Activated naive CD8-positive, alpha-beta T cell treated with anti-CD3 and anti-CD28 coated beads, Interleukin-2, amount 50 U/mL, for 24 hours (primary cell): ENCODE results near the gene TPSG1.
A peak's percentile ranks its signal among the peaks of the same experiment; 100 is the strongest.
"Not testable (repeated sequence)": the region's sequence is repeated elsewhere in the genome, so short reads cannot be mapped to it uniquely, and the experiment has no call there.

Source experiments
- ATAC-seq: fragments of 150-1000 bp; cut with Tn5 transposase; one replicate; pipeline ENCODE4 v1.10.0; 2021
- DNase-seq: peaks from one replicate; pipeline ENCODE4 v3.0.0; 2021
- H3K27ac Mint-ChIP-seq: one replicate; pipeline ENCODE4 v1.8.0; 2021; ENCODE audit warnings: mild to moderate bottlenecking, mixed read lengths
- H3K27me3 Mint-ChIP-seq: one replicate; pipeline ENCODE4 v1.8.0; 2021; ENCODE audit warnings: mixed read lengths
- H3K36me3 Mint-ChIP-seq: one replicate; pipeline ENCODE4 v1.8.0; 2021; ENCODE audit warnings: low read depth, mixed read lengths
- H3K4me1 Mint-ChIP-seq: one replicate; pipeline ENCODE4 v1.8.0; 2021; ENCODE audit warnings: mixed read lengths
- H3K4me3 Mint-ChIP-seq: one replicate; pipeline ENCODE4 v1.8.0; 2021; ENCODE audit warnings: mild to moderate bottlenecking, moderate library complexity, mixed read lengths
- H3K9me3 Mint-ChIP-seq: one replicate; pipeline ENCODE4 v1.8.0; 2021; ENCODE audit warnings: mixed read lengths

TPSG1 gene

DNA sequence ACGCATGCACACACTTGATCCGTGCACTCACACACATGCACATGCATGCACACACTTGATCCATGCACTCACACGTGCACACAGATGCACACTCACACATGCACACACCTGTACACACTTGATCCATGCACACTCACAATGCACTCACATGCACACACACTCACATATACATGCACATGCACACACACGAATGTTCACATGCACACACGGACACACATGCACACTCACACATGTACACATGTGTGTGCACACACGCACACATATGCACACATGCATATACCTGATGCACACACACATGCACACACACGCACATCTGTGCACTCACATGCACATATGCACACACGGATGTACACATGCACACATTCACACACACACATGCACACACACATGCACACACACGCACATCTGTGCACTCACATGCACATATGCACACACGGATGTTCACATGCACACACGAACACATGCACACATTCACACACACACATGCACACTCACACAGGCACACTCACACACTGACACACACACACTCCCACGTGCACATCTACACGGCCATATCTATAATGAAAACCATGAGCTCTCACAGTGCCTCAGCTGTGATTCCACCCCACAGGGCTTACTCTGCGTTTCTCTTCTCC is 23.0 kb upstream of the TPSG1 start:
- not testable (repeated sequence) for H3K27me3 Mint-ChIP-seq, DNase-seq, H3K9me3 Mint-ChIP-seq, H3K27ac Mint-ChIP-seq, H3K36me3 Mint-ChIP-seq, ATAC-seq, H3K4me3 Mint-ChIP-seq, H3K4me1 Mint-ChIP-seq

DNA sequence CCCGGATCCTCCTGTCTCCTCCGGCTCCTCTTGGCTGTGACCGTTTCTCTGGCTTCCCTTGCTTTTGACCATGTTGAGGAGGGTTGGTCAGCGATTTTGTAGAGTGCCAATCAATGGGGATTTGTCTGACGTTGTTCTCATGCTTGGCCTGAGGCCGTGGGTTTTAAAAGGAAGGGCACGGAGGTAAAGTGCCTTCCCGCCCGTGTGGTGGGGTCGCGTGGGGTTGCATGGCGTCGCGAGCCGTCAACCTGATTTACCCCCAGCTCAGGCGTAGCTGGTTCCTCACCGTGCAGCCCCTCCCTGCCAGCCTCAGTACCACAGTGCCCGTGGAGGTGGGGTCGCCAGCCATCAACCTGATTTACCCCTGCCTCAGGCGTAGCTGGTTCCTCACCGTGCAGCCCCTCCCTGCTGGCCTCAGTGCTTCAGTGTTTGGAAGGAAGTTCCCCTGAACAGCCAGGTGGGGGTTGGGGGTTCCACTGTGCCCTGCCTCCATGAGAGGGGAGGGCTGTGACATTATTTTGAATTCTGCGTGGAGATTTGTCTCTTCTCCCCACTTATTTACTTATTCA is 20.5 kb upstream of the TPSG1 start:
- no peak for ATAC-seq
- no peak overlapping the region for H3K27ac Mint-ChIP-seq

DNA sequence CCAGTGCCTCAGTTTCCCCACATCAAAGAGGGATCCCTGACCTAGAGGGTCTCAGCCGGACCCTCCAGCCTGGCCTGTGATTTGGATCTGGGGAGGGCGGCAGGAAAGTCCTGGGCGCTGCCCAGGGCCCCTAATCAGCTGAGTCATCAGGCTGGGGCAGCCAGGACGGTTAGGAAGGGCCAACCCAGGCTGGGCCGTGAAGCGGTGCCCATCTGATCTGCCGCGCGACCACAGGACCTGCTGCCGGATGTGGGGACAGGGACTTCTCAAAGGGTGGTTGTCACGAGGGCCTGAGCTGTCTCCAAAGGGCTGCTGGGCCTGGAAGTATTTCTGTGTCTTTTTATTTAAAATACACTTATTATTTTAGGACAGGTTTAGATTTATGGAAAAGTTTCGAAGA is 19.8 kb upstream of the TPSG1 start:
- Mint-ChIP-seq H3K4me3 (no peak overlapping the region), H3K4me1 (peaks cover 3% of the 10 kb centered on the region), H3K9me3 (no peaks in the 10 kb centered on the region), H3K36me3 (no peaks in the 10 kb centered on the region), H3K27ac (no peak overlapping the region), H3K27me3 (peaks cover 9% of the 10 kb centered on the region)
- DNase-seq: no peak
- ATAC-seq: no peak

More for the DNA sequence above, 20.5 kb upstream of the TPSG1 start:
- H3K27me3 Mint-ChIP-seq: peaks cover 9% of the 10 kb centered on the region
- H3K4me1 Mint-ChIP-seq: peaks cover 3% of the 10 kb centered on the region
- no peaks in the 10 kb centered on the region for H3K36me3 Mint-ChIP-seq
- no peak for DNase-seq
- H3K4me3 Mint-ChIP-seq: no peak overlapping the region
- no peaks in the 10 kb centered on the region for H3K9me3 Mint-ChIP-seq

DNA sequence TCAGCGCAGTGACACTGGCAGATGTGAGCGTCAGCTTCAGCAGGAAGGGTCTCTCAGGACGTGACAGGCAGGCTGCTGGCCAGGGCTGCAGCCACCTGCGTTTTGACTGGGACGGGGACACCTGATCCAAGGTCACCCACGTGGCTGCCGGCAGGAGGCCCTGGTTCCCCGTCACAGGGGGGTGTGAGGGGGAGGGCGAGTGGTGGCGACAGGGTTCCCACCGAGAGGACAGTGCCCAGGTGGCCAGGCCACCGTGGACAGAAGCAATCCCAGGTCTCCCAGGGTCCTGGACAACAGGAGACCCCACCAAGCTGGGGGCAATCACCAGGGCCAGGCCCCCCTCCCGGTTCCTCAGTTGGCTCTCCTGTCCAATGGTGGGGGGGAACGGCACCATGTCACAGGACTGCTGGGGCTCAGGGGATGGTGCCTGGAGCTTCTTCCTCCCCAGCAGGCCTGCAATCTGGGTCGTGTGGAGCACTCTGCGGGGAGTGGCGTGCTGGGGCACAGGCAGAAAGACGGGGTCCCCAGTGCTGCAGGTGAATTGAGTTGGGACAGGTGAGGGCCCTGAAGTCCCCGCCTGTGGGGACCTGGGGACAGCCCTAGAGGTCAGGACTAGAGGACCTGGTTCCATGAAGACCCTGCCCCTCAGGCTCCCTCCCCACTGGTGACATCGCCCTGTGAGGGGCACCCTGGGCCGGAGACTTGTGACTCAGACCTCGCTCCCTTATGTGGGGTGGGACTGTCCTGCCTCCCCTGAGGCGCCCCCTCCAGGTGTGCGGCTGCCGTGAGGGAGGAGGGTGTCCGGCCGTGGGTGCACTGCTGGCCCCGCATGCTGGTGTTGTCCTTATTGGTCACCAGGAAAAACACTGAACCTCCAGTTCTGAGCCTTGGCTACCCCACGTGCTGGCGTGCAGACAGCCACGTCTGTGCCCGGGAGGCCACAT is 19.1 kb upstream of the TPSG1 start:
- not testable (repeated sequence) for H3K27me3 Mint-ChIP-seq, H3K4me3 Mint-ChIP-seq, H3K9me3 Mint-ChIP-seq, H3K36me3 Mint-ChIP-seq, DNase-seq, H3K4me1 Mint-ChIP-seq, H3K27ac Mint-ChIP-seq
- ATAC-seq: peak; percentile 15

DNA sequence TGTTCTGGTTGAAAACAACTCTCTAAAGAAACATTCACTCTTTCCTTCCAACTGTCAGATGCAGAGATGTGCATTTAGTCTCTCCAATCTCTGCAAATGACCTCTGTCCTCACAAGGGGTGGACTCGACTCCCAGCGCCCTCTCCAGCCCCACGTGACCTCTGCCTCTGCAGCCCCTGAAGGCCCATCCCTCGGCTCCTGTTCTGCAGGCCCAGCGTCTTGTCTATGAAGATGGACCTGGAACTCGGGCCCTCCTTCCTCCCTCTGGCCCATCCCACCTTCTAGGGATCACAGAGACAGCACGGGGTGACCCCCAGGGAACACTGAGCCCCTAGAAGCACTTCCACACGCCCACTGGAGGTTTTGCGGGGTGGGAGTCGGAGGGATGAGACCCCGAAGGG is 18.3 kb upstream of the TPSG1 start:
- ATAC-seq, DNase-seq, H3K4me3 Mint-ChIP-seq, H3K36me3 Mint-ChIP-seq, H3K27me3 Mint-ChIP-seq, H3K27ac Mint-ChIP-seq, H3K4me1 Mint-ChIP-seq, H3K9me3 Mint-ChIP-seq: not testable (repeated sequence)

DNA sequence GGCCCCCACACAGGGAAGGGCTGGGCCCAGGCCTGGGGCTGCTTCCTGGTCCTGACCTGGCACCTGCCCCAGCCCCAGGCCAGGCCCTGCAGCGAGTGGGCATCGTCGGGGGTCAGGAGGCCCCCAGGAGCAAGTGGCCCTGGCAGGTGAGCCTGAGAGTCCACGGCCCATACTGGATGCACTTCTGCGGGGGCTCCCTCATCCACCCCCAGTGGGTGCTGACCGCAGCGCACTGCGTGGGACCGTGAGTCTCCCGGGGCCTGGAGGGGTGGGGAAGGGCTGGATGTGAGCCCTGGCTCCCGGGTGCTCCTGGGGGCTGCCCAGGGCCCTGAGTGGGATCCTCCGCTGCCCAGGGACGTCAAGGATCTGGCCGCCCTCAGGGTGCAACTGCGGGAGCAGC is 16.0 kb upstream of the TPSG1 start:
- not testable (repeated sequence) for H3K4me1 Mint-ChIP-seq, H3K27ac Mint-ChIP-seq, H3K9me3 Mint-ChIP-seq, DNase-seq, H3K4me3 Mint-ChIP-seq, H3K27me3 Mint-ChIP-seq, H3K36me3 Mint-ChIP-seq, ATAC-seq

DNA sequence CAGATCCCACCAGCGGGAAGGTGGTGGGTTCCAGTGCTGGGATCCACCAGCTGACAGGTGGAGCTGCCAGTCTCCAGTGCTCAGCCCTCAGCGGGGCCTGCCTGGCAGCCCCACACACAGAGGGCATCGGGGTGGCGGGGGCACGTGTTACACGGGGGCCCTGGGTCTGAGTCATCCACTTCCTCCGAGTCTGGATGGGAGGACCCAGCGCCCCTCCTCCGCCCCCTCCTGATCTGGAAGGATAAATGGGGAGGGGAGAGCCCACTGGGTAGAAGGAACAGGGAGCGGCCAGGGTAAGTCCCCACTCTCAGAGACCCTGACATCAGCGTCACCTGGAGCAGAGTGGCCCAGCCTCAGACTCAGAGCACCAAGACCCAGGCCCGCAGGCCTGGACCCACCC is 15.4 kb upstream of the TPSG1 start, which contains the start of gene TPSAB1:
Gene TPSAB1 (plus strand): TSS at position 270 of the 400 bp plus-strand sequence. CDS start 234 bp downstream, outside the sequence.
- not testable (repeated sequence) for H3K27ac Mint-ChIP-seq, H3K27me3 Mint-ChIP-seq

DNA sequence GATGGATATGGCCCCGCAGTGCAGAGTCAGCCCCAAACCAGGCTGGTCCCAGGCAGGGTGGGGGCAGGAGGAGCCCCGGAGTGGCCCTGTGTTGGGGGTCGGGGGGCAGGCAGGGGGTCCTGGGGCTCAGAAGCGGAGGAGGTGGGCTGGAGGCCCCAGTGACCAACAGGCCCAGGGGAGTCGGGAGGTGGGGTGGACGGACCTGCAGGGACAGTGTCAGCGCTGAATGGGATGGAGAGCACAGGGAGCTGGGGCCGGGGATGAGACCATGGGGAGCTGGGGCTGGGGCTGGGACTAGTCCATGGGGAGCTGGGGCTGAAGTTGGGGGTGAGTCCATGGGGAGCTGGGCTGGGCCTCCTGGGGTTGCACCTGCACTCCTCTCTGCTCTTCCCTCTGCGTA is 14.5 kb upstream of the TPSG1 start:
- not testable (repeated sequence) for H3K4me3 Mint-ChIP-seq, H3K9me3 Mint-ChIP-seq, H3K27me3 Mint-ChIP-seq, H3K27ac Mint-ChIP-seq, DNase-seq, H3K36me3 Mint-ChIP-seq, ATAC-seq, H3K4me1 Mint-ChIP-seq

More for the DNA sequence above, 15.4 kb upstream of the TPSG1 start, which contains the start of gene TPSAB1:
- not testable (repeated sequence) for H3K36me3 Mint-ChIP-seq, DNase-seq, H3K9me3 Mint-ChIP-seq, H3K4me1 Mint-ChIP-seq, H3K4me3 Mint-ChIP-seq, ATAC-seq

DNA sequence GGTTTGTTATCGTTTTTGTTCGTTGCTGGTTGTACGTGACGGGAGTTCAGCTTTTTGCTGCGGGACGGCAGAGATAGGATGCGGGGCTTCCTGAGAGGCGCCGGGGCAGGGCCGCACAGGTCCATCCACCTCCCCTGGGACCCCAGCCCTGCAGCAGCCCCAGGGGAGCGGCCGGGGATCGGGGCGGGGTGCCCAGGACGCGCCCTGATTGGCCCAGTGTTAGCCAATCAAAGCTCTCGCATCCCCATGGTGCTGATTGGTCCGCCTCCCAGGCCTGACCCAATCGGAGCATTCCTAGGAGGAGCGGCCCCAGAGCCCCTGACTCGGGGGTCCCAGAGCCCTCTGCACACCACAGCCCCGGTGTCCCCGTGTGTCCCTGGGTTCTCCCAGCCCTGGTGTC is 13.8 kb upstream of the TPSG1 start:
- not testable (repeated sequence) for H3K36me3 Mint-ChIP-seq, H3K27me3 Mint-ChIP-seq, H3K4me1 Mint-ChIP-seq, H3K27ac Mint-ChIP-seq, DNase-seq, H3K4me3 Mint-ChIP-seq, H3K9me3 Mint-ChIP-seq
- ATAC-seq: peak; percentile 23

DNA sequence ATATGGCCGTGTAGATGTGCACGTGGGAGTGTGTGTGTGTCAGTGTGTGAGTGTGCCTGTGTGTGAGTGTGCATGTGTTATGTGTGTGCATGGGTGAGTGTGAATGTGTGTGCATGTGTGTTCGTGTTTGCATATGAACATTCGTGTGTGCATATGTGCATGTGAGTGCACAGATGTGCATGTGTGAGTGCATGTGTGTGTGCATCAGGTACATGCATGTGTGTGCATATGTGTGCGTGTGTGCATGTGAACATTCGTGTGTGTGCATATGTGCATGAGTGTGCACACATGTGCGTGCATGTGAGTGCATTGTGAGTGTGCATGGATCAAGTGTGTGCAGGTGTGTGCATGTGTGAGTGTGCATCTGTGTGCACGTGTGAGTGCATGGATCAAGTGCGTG is 12.9 kb upstream of the TPSG1 start:
- H3K27ac Mint-ChIP-seq: no peak overlapping the region
- no peak for DNase-seq
- no peaks in the 10 kb centered on the region for H3K9me3 Mint-ChIP-seq
- no peaks in the 10 kb centered on the region for H3K36me3 Mint-ChIP-seq
- no peaks in the 10 kb centered on the region for H3K4me1 Mint-ChIP-seq
- no peaks in the 10 kb centered on the region for H3K27me3 Mint-ChIP-seq
- ATAC-seq: no peak
- H3K4me3 Mint-ChIP-seq: no peak overlapping the region

DNA sequence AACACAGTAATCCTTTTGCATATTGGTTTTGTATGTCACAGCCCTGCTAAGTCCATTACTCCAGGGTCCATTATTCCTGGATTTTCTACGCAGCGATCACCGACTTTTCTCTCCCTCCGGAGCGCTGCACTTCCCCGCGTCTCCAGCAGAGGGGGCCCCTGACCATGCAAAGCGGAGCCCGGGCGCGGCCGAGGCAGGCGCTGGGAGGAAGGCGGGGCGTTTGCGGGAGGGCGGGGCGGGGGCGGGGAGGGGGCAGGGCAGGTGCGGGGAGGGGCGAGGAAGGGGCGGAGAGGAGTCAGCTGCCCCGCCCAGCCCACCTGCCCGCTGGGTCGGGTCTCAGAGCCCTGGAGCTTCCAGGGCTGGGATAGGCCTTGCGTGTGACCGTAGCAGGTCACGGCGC is 11.6 kb upstream of the TPSG1 start:
- DNase-seq, H3K4me3 Mint-ChIP-seq, ATAC-seq, H3K9me3 Mint-ChIP-seq, H3K27ac Mint-ChIP-seq, H3K4me1 Mint-ChIP-seq, H3K36me3 Mint-ChIP-seq, H3K27me3 Mint-ChIP-seq: not testable (repeated sequence)

DNA sequence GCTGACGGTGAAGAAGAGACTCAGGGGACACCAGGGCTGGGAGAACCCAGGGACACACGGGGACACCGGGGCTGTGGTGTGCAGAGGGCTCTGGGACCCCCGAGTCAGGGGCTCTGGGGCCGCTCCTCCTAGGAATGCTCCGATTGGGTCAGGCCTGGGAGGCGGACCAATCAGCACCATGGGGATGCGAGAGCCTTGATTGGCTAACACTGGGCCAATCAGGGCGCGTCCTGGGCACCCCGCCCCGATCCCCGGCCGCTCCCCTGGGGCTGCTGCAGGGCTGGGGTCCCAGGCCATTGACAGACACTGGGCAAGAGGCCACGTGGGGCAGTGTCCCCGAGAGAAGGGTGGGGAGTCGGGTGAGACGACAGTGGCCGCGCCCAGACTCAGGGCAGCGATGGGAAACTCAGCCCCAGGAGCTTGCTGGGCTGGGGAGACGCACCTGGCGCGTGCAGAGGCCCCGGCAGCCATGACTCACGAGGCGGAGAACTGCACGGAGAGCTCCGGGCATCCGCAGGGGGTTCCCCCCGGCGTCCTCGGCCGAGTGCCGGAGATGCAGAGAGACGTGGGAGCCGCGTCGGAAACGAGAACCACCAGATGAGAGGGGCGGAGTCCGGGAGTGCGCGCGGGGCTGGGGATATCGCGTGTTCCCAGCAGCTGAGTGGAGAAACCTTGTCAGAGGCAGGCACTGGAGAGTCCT is 7.1 kb upstream of the TPSG1 start:
- not testable (repeated sequence) for H3K27me3 Mint-ChIP-seq
- peak; percentile 41 for ATAC-seq

DNA sequence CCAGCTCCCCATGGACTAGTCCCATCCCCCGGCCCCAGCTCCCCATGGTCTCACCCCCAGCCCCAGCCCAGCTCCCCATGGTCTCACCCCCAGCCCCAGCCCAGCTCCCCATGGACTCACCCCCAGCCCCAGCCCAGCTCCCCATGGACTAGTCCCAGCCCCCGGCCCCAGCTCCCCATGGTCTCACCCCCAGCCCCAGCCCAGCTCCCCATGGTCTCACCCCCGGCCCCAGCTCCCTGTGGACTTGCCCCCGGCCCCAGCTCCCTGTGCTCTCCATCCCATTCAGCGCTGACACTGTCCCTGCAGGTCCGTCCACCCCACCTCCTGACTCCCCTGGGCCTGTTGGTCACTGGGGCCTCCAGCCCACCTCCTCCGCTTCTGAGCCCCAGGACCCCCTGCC is 6.2 kb upstream of the TPSG1 start:
- not testable (repeated sequence) for H3K4me3 Mint-ChIP-seq, H3K9me3 Mint-ChIP-seq, H3K4me1 Mint-ChIP-seq, DNase-seq, ATAC-seq, H3K27ac Mint-ChIP-seq, H3K27me3 Mint-ChIP-seq, H3K36me3 Mint-ChIP-seq

More for the DNA sequence above, 7.1 kb upstream of the TPSG1 start:
- H3K4me3 Mint-ChIP-seq, H3K9me3 Mint-ChIP-seq, H3K36me3 Mint-ChIP-seq, DNase-seq, H3K4me1 Mint-ChIP-seq, H3K27ac Mint-ChIP-seq: not testable (repeated sequence)

DNA sequence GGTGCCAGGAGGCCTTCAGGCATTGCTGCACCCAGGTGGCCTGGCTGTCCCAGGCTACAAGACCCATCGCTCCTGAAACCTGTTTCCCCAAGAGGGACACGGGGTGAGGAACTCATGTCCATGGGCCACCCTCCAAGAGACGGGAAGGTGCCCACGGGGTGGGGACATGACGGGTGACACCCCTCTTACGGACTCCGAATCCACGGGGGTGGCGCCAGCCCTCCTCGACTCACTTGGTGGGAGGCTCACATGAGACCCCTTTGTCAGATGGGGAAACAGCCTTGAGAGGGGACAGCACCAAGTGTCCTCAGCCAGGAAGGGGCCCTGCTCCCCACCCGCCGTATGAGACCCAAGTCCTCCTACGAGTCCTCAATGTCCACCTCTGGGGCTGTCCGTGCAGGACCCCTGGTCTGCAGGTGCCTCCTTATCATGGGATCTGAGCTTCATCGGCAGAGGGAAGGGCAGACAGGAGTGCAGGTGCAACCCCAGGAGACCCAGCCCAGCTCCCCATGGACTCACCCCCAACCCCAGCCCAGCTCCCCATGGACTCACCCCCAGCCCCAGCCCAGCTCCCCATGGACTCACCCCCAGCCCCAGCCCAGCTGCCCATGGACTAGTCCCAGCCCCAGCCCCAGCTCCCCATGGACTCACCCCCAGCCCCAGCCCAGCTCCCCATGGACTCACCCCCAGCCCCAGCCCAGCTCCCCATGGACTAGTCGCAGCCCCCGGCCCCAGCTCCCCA is 5.6 kb upstream of the TPSG1 start:
- not testable (repeated sequence) for H3K27ac Mint-ChIP-seq, H3K4me3 Mint-ChIP-seq, H3K27me3 Mint-ChIP-seq, ATAC-seq, H3K9me3 Mint-ChIP-seq, DNase-seq, H3K4me1 Mint-ChIP-seq, H3K36me3 Mint-ChIP-seq
